Measurements from ENCODE around the gene HGF.

- no peak for TF ChIP-seq CTCF (IDR thresholded peaks at IDR 0.05)
- TF ChIP-seq POLR2AphosphoS5 (IDR thresholded peaks at IDR 0.05), result no peak
- no peak for TF ChIP-seq POLR2A (IDR thresholded peaks at IDR 0.05)
- TF ChIP-seq EP300 (IDR thresholded peaks at IDR 0.05), result no peak
These were observed 117.6 kb downstream of the HGF start for GRCh38 chr7:81652225-81652624.

All from stomach (tissue), 4 donors.